Measurements from ENCODE around the gene CAMSAP1. TPM values are rescaled to one million over a fixed set of nuclear protein-coding genes. Genes with fewer than 3 reads are reported as not detected.
A peak's percentile ranks its signal among the peaks of the same experiment; 100 is the strongest.
"Not testable (repeated sequence)": the region's sequence is repeated elsewhere in the genome, so short reads cannot be mapped to it uniquely, and the experiment has no call there.

The CAMSAP1 gene
- total RNA-seq, 4 donors from 2014 or later = 31.2 to 85.3 (median 51.6) TPM

DNA sequence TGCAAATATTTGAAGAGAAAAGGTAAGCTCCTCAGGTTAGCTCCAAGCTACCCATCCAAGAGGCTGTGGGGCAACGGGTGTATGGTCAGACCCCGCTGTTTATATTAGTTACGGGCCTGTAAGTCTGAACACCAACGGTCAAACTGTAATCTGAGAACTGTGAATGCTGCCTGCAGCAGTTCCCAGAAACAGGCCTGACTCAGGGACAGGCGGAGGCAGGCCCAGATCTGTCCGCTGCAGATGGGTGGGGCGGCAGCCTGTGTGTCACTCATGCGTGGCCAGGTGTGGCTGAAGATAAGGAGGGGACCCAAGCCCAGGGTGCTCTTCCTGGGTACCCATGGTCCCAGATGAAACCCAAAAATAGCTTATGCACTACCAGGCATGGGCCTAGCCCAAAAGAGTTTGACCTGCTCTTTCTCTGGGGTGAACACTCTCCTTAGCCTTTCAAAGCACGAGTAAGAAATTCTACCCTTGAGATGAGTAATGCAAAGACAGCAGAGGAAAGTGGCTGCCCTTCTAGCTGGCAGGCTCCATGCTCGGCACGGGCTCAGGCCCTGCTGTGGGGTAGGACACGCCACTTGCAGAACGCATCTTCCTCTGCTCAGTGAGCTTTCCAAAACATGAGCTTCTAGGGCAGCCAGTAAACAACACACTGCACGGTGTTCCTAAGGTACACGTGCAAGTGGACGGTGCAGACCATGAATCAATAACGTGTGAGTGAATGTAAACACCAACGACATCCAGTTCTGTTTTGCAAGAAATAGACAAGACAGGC lies 44.7 kb upstream of the CAMSAP1 start:
- DNase-seq = no peak
- H3K4me1 ChIP-seq = peaks cover 12 to 48% (median 22%) of the 10 kb centered on the region in 3 donors
- H3K4me3 ChIP-seq = no peak overlapping the region
- H3K9me3 ChIP-seq = no peaks in the 10 kb centered on the region
- intact Hi-C loops (cut with DNase I) = no loop called here
- TF ChIP-seq POLR2A (IDR thresholded peaks at IDR 0.05) = no peak
- TF ChIP-seq, protein P1, sequence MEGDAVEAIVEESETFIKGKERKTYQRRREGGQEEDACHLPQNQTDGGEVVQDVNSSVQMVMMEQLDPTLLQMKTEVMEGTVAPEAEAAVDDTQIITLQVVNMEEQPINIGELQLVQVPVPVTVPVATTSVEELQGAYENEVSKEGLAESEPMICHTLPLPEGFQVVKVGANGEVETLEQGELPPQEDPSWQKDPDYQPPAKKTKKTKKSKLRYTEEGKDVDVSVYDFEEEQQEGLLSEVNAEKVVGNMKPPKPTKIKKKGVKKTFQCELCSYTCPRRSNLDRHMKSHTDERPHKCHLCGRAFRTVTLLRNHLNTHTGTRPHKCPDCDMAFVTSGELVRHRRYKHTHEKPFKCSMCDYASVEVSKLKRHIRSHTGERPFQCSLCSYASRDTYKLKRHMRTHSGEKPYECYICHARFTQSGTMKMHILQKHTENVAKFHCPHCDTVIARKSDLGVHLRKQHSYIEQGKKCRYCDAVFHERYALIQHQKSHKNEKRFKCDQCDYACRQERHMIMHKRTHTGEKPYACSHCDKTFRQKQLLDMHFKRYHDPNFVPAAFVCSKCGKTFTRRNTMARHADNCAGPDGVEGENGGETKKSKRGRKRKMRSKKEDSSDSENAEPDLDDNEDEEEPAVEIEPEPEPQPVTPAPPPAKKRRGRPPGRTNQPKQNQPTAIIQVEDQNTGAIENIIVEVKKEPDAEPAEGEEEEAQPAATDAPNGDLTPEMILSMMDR (IDR thresholded peaks at IDR 0.05) = no peak
- WGBS, 2 donors = 28 to 36% methylated on average over 11 to 12 of the region's 18 CpGs
- peak overlapping the region; percentile 58 to 83 (median 70) for H3K27ac ChIP-seq
- H3K27me3 ChIP-seq = no peaks in the 10 kb centered on the region
- H3K36me3 ChIP-seq = peaks cover 10 to 73% (median 12%) of the 10 kb centered on the region in 3 donors

DNA sequence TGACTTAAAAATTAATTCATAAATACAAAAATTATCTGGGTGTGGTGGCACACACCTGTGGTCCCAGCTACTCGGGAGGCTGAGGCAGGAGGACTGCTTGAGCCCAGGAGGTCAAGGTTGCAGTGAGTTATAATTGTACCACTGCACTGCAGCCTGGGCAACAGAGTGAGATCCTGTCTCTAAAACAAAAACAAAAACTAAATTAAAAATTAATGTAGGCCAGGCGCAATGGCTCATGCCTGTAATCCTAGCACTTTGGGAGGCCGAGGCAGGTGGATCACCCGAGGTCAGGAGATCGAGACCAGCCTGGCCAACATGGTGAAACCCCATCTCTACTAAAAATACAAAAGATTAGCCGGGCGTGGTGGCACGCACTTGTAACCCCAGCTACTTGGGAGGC lies 44.0 kb upstream of the CAMSAP1 start:
- H3K4me3 ChIP-seq; H3K27me3 ChIP-seq; H3K9me3 ChIP-seq; DNase-seq; intact Hi-C loops (cut with DNase I): not testable (repeated sequence)
- peaks cover 12 to 48% (median 22%) of the 10 kb centered on the region in 3 donors for H3K4me1 ChIP-seq
- H3K36me3 ChIP-seq = peaks cover 17 to 80% (median 20%) of the 10 kb centered on the region in 3 donors
- WGBS, 2 donors = 64 to 79% methylated on average over 8 of the region's 8 CpGs
- H3K27ac ChIP-seq = peak overlapping the region; percentile 46 to 83 (median 70)

DNA sequence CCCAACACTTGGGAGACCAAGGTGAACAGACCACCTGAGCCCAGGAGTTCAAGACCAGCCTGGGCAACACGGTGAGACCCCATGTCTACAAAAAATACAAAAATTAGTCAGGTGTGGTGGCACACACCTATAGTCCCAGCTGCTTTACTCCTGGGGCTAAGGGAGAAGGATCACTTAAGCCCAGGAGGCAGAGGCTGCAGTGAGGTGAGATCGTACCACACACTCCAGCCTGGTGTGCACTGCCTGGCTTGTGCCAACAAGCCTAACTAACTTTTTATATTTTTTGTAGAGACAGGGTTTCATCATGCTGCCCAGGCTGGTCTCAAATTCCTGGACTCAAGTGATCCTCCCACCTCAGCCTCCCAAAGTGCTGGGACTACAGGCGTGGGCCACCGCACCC lies 43.5 kb upstream of the CAMSAP1 start:
- WGBS, 2 donors = 74 to 82% methylated on average over 4 of the region's 4 CpGs
- H3K9me3 ChIP-seq; intact Hi-C loops (cut with DNase I); H3K4me3 ChIP-seq; H3K27me3 ChIP-seq; DNase-seq: not testable (repeated sequence)
- peaks cover 21 to 83% (median 24%) of the 10 kb centered on the region in 3 donors for H3K36me3 ChIP-seq
- H3K4me1 ChIP-seq = peaks cover 12 to 43% (median 22%) of the 10 kb centered on the region in 3 donors
- H3K27ac ChIP-seq = peak overlapping the region in 3 of 4 donors; percentile 66 to 83 (median 74)

DNA sequence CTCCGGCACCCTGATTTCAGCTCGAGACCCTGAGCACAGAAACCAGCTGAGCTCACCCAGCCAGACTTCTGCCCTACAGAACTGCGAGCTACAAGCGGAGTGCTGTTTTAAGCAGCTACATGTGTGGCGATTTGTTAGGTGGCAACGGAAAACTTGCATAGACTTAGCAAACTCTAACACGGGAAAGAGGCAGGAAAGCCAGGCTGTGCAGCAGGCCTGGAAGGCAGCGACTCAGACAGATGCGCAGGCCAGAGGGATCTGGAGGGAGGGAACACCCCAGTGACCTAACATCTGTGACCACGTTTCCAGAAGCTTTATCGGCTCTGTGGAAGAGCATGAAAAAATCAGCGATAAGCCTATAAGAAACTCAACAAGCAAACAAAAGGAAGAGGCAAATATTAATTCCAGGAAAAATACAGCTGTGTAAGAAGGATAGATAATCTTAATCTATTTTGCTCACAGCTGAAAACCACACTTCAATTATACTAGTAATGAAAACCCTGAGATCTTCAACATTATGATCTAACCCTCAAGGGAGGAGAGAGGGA lies 42.9 kb upstream of the CAMSAP1 start:
- 84 to 88% methylated on average over 10 to 12 of the region's 12 CpGs for WGBS, 2 donors

DNA sequence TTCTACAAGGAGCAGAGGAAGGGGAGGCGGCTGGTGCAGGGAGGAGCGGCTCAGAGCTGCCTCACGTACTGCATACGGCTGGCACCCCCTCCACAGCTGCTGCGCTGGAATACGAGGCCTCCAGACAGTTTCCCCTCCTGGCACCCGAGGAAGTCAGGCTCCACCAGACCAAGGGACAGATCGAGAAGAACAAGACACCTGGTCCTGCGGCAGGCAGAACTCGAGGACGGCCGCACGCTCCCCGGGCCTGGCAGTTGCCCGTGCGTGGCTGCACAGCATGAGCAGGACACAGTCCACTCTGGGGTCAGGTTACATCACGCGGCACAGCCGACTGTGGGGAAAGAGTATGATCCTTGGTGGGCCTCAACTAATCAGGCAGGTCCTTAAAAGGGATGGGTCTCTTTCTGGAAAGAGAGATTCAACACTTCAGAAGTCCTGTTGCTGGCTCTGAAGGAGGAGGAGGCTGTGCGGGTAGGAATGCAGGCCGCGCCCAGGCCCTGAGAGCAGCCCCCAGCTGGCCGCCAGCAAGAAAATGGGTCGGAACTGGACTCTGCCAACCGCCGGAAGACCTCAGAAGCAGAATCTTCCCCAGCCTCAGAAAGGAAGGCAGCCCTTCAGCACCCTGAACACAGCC lies 42.3 kb upstream of the CAMSAP1 start:
- 86 to 93% methylated on average over 14 to 17 of the region's 26 CpGs for WGBS, 2 donors

More for the DNA sequence above, 42.9 kb upstream of the CAMSAP1 start:
- DNase-seq = no peak
- no peaks in the 10 kb centered on the region for H3K27me3 ChIP-seq
- TF ChIP-seq, protein P1 (IDR thresholded peaks at IDR 0.05) = no peak
- no peak for TF ChIP-seq POLR2A (IDR thresholded peaks at IDR 0.05)
- H3K4me1 ChIP-seq = peaks cover 12 to 40% (median 22%) of the 10 kb centered on the region in 3 donors
- H3K9me3 ChIP-seq = no peaks in the 10 kb centered on the region
- H3K4me3 ChIP-seq = no peak overlapping the region
- intact Hi-C loops (cut with DNase I) = no loop called here
- peaks cover 27 to 84% (median 31%) of the 10 kb centered on the region in 3 donors for H3K36me3 ChIP-seq
- H3K27ac ChIP-seq = peak overlapping the region in 3 of 4 donors; percentile 66 to 83 (median 74)

More for the DNA sequence above, 42.3 kb upstream of the CAMSAP1 start:
- no peaks in the 10 kb centered on the region for H3K9me3 ChIP-seq
- peaks cover 12 to 40% (median 22%) of the 10 kb centered on the region in 3 donors for H3K4me1 ChIP-seq
- no peak overlapping the region for H3K27ac ChIP-seq
- DNase-seq = no peak
- TF ChIP-seq, protein P1 (IDR thresholded peaks at IDR 0.05) = no peak
- TF ChIP-seq POLR2A (IDR thresholded peaks at IDR 0.05) = no peak
- intact Hi-C loops (cut with DNase I) = no loop called here
- peaks cover 33 to 84% (median 37%) of the 10 kb centered on the region in 3 donors for H3K36me3 ChIP-seq
- H3K27me3 ChIP-seq = no peaks in the 10 kb centered on the region
- H3K4me3 ChIP-seq = no peak overlapping the region

Measured in esophagus squamous epithelium (tissue), 5 donors.